ENCODE results near the gene RIPOR2.
A peak's percentile ranks its signal among the peaks of the same experiment; 100 is the strongest.
"Not testable (repeated sequence)": the region's sequence is repeated elsewhere in the genome, so short reads cannot be mapped to it uniquely, and the experiment has no call there.

Gene RIPOR2

GRCh38 chr6:24799541-24799915 lies 136.2 kb downstream of the RIPOR2 start:
- no peak for DNase-seq (ENCODE audit: low spot score)

GRCh38 chr6:24798740-24799540 lies 136.8 kb downstream of the RIPOR2 start, which contains the start of gene ARMH2:
ARMH2 (minus strand) TSS chr6:24798917; CDS start chr6:24798857, 60 bp downstream.
- DNase-seq (ENCODE audit: low spot score) = no peak

GRCh38 chr6:24797596-24798216 lies 138.1 kb downstream of the RIPOR2 start:
- no peak for DNase-seq (ENCODE audit: low spot score)

- no peak for DNase-seq (ENCODE audit: low spot score)
These were observed 139.0 kb downstream of the RIPOR2 start for GRCh38 chr6:24796616-24797290.

- no peak for DNase-seq (ENCODE audit: low spot score)
These were observed 140.7 kb downstream of the RIPOR2 start for GRCh38 chr6:24795106-24795505.

GRCh38 chr6:24788031-24788665 lies 147.6 kb downstream of the RIPOR2 start:
- no peak for DNase-seq (ENCODE audit: low spot score)

GRCh38 chr6:24780206-24780605 lies 155.6 kb downstream of the RIPOR2 start:
- no peak for DNase-seq (ENCODE audit: low spot score)

GRCh38 chr6:24779416-24780016 lies 156.2 kb downstream of the RIPOR2 start:
- DNase-seq (ENCODE audit: low spot score) = no peak

- DNase-seq (ENCODE audit: low spot score) = no peak
These were observed 156.9 kb downstream of the RIPOR2 start for GRCh38 chr6:24778878-24779277.

GRCh38 chr6:24778121-24778520 lies 157.6 kb downstream of the RIPOR2 start:
- no peak for DNase-seq (ENCODE audit: low spot score)

GRCh38 chr6:24777227-24777626 lies 158.5 kb downstream of the RIPOR2 start:
- no peak for DNase-seq (ENCODE audit: low spot score)

GRCh38 chr6:24775520-24776058 lies 160.2 kb downstream of the RIPOR2 start:
- no peak for DNase-seq (ENCODE audit: low spot score)

GRCh38 chr6:24774696-24775519 lies 160.9 kb downstream of the RIPOR2 start, which contains the start of gene GMNN:
GMNN (plus strand) TSS chr6:24774937; CDS start chr6:24777247, 2,310 bp downstream.
- peak; percentile 97 for DNase-seq (ENCODE audit: low spot score)

- DNase-seq (ENCODE audit: low spot score) = no peak
These were observed 167.4 kb downstream of the RIPOR2 start for GRCh38 chr6:24768361-24768760.

GRCh38 chr6:24766680-24767462 lies 168.9 kb downstream of the RIPOR2 start:
- no peak for DNase-seq (ENCODE audit: low spot score)

GRCh38 chr6:24765968-24766367 lies 169.8 kb downstream of the RIPOR2 start:
- not testable (repeated sequence) for DNase-seq (ENCODE audit: low spot score)

GRCh38 chr6:24764833-24765828 lies 170.6 kb downstream of the RIPOR2 start:
- not testable (repeated sequence) for DNase-seq (ENCODE audit: low spot score)

GRCh38 chr6:24763578-24763977 lies 172.2 kb downstream of the RIPOR2 start:
- no peak for DNase-seq (ENCODE audit: low spot score)

GRCh38 chr6:24761851-24762250 lies 173.9 kb downstream of the RIPOR2 start:
- no peak for DNase-seq (ENCODE audit: low spot score)
